ENCODE data around the gene SIM2.

Gene SIM2

GRCh38 chr21:36701756-36702621, 3.1 kb downstream of the SIM2 start:
- DNase-seq = no peak

DNA sequence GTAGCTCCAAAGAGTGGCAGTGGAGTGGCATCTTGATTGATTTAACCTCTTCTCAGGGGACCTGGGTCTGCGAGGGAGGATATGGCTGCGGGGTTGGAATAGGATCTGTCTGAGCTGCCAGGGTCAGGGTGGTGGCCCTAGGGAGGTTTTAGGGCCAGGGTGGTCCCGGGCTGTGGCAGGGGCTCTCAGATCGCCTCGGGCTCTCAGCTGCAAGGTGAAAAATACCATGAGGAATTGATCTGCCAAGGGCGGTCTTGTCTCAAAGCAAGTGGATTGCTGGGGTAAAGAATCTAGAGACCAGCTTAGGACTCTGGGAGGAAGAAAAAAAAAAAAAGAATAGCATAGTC, 3.7 kb downstream of the SIM2 start:
- no peak for DNase-seq

DNA sequence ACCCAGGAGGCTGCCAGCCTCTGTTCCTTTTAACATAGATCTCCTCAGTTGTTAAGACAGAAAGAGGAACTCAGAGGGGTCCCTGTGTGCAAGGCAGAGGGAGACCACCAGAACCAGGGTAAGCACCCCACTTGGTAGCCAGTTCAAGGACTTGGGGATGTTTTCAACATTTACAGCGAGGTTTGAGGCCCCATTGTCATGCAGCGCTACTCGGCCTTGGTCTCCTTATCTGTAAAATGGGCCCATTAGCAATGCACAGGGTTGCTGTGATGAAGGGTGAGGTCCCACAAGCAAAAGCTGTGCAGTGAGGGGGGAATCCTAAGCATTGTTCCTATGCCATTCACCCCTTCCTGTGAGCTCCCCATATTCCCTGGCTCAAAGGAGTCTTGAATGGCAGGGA, 4.2 kb downstream of the SIM2 start:
- no peak for DNase-seq

GRCh38 chr21:36703626-36704280, 4.8 kb downstream of the SIM2 start:
- DNase-seq = no peak

DNA sequence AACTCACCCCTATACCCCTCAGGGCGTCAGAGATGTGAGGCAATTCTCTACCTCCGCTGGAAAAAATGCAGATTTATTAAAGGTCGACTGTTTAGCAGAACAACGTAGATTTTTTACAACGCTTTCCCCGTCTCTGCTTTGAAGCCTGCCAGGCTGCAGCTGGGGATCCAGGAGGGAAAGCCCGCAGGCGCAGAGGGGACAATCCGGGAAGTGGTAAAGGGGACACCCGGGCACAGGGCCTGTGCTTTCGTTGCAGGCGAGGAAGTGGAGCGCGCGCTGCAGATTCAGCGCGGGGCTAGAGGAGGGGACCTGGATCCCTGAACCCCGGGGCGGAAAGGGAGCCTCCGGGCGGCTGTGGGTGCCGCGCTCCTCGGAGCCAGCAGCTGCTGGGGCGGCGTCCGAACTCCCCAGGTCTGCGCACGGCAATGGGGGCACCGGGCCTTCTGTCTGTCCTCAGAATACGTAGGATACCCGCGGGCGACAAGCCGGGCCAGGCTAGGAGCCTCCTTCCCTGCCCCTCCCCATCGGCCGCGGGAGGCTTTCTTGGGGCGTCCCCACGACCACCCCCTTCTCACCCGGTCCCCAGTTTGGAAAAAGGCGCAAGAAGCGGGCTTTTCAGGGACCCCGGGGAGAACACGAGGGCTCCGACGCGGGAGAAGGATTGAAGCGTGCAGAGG, 5.5 kb downstream of the SIM2 start:
- DNase-seq = no peak

DNA sequence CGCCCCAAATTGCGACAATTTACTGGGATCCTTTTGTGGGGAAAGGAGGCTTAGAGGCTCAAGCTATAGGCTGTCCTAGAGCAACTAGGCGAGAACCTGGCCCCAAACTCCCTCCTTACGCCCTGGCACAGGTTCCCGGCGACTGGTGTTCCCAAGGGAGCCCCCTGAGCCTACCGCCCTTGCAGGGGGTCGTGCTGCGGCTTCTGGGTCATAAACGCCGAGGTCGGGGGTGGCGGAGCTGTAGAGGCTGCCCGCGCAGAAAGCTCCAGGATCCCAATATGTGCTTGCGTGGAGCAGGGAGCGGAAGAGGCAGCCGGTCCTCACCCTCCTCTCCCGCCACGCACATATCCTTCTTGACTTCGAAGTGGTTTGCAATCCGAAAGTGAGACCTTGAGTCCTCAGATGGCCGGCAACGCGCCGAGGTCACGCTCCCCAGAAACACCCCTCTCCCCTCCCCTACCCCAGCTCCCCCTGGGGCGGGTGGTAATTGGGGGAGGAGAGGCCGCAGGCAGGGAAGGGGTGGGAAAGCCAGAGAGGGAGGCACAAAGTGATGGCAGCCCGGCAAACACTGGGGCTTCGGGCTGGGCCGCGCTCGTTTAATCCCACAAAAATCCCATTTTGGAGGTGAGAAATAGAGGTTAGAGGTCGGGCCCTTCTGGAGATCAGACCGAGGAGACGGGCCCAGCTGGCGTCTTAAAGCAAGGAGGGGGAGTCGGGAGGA, 6.2 kb downstream of the SIM2 start:
- no peak for DNase-seq

- no peak for DNase-seq
Observed at GRCh38 chr21:36705679-36706481, 7.0 kb downstream of the SIM2 start.

- DNase-seq = no peak
Observed at GRCh38 chr21:36706482-36706852, 7.6 kb downstream of the SIM2 start.

DNA sequence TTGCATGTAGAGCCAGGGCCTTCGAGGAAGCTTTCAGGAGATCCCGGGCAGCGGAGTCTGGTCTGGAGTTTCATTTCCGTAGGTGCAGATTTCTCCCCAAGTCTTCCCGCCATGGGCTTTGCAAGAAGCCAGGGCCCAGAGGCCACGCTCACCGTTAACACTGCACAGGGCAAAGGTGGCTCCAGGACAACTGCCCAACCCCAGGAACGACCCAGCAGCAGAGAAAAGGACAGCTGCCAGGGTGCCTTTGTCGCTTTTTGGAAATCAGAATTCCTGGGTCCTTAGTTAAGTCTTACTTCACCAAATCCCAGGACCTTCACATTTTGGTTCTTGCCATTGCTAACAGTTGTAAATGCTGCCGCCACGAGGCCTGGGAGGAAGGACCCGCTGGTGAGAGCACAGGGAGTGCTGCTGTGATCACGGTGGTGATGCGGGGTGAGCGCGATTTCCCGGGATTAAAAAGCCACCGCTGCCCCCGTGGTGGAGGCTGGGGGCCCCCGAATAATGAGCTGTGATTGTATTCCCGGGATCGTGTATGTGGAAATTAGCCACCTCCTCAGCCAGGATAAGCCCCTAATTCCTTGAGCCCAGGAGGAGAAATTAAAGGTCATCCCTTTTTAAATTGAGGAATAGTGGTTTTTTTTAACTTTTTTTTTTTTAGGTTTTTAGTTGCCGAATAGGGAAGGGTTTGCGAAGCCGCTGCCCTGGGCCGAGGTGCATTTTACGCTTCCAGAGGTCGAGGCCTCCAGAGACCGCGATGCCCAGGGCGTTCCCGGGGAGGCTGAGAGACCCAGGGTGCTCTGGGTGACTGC, 8.2 kb downstream of the SIM2 start:
- peak; percentile 52 for DNase-seq

DNA sequence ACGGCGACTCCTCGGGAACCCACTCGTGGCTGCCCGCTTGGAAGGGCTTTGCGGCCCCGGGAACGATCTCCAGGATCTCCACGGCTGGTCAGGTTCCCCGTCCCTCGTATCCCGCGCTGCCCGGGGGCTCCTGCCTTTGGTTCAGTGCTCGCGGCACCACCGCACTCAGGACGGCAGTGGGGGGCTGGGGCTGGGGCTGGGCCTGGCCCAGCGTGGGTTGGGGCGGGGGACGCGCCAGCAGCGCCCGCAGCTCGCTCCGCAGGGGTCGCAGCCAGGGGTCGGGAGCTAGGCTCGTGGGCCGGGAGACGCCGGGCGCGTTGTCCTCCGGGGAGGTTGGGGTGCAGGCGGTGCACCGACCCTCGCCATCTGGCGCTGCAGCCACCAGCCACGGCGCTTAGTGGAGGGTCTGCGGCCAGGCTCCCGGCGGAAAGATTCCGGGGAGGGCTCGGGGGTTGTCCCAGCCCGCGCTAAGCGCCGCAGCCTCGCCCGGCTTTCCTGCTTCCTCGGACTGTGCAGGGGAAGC, 8.9 kb downstream of the SIM2 start:
- DNase-seq = no peak

- DNase-seq = no peak
Observed at GRCh38 chr21:36708286-36709029, 9.5 kb downstream of the SIM2 start.

DNA sequence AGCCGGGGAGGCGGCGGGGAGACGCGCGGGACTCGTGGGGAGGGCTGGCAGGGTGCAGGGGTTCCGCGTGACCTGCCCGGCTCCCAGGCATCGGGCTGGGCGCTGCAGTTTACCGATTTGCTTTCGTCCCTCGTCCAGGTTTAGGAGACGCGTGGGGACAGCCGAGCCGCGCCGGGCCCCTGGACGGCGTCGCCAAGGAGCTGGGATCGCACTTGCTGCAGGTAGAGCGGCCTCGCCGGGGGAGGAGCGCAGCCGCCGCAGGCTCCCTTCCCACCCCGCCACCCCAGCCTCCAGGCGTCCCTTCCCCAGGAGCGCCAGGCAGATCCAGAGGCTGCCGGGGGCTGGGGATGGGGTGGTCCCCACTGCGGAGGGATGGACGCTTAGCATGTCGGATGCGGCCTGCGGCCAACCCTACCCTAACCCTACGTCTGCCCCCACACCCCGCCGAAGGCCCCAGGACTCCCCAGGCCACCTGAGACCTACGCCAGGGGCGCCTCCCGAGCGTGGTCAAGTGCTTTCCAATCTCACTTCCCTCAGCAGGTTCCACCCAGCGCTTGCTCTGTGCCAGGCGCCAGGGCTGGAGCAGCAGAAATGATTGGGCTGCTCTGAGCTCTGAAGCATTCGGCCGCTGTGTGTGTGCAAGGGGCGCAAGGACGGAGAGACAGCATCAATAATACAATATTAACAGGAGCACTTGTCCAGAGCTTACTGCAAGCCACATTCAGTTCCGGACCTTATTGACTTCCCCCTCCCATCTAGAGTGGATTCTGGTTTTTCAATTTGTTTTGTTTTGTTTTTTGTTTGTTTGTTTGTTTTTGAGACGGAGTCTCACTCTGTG, 10.3 kb downstream of the SIM2 start:
- DNase-seq = no peak

- no peak for DNase-seq
Observed at GRCh38 chr21:36709868-36710728, 11.2 kb downstream of the SIM2 start.

DNA sequence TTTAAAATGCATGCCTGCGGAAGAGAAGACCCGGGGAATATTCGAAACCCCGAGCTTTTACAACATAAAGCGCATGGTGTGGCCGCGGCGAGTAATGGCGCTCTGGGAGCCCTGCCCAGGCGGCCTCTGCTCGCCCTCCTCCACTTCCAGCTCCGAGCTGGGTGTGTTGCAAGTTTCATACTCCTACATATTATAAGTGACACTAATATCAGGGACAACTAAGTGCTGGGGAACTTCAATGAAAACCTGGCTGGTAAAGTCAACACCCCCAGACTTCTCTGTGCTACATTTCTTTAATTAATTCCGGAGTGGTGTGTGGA, 11.8 kb downstream of the SIM2 start:
- DNase-seq = no peak

GRCh38 chr21:36713746-36714145, 14.8 kb downstream of the SIM2 start:
- no peak for DNase-seq

DNA sequence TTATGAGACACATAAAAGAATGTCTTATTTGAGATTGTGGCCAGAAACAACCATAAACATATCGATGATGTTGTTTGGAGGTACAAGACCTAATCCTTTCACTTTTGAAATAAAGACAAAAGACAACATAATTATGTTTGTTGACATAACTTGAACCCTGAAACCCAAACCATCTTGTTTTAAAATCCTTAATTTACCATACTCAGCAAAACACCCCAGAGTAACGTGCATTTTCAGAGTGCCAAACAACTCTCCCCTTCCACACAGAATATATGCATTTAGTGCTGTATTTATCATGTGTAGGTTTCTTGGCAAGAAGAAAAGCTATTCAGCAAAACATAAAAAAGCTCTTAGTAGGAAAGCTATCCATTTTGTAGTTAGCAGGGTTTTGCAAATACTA, 17.5 kb downstream of the SIM2 start:
- no peak for DNase-seq

GRCh38 chr21:36716836-36717235, 17.9 kb downstream of the SIM2 start:
- DNase-seq = no peak

DNA sequence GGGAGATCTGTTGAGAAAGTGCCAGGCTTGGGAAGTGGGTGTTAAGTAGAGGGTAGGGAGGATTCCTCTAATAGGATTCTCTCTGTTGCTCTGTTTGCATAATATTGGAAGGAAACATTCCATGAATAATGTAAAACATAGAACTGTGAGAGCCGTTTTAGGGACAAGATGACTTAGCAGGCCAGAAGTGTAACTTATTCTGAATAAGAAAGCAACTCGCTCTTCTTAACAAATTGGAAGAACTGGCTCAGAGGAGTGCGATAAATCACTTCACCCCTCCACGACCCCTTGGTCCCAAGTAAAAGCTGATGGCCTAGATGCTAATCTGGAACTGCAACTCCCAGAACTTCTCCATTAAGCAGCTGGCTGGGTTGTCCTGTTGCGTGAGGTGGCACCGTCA, 19.1 kb downstream of the SIM2 start:
- no peak for DNase-seq

DNA sequence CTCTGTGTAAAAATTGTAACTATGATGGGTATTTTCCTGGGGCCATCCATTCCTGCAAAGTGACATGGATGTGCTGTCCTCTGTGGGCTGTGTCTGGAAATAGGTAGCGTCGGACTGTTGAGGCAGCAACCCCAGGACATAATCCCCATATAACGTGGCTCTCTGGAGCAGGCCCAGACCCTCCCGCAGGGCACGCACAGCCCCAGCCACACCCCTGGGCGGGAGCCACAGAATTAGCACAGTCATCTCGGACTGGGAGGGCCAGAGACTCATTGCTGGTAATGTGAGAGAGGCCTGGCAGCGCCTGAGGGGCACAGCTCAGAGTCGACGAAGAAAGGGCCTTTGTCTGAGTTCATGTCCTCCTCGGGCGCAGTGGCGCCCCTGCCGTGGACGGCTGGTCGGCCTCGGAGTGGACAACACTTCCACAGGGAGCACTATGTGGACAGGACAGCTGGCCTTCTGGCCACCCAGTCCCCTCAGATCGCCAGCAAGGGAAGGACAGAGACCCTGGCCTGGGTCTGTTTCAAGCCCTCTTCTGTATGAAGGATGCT, 20.1 kb downstream of the SIM2 start:
- DNase-seq = peak; percentile 52

Data from hematopoietic multipotent progenitor cell treated with erythropoietin and hydrocortisone succinate and interleukin-3 and kit ligand, for 6 days (in vitro differentiated cells).